ENCODE results near the gene MLH1. TPM values are rescaled to one million over a fixed set of nuclear protein-coding genes. Genes with fewer than 3 reads are reported as not detected.

The MLH1 gene
- total RNA-seq, 1 experiment from 2014 or later: 79.7 TPM

GRCh38 chr3:36957862-36958686 lies 35.2 kb upstream of the MLH1 start:
- CTCF ChIA-PET: interaction anchor here (0.5 to 3.0 kb wide), 11 partner anchors 12 to 206 kb away, joined by 3 to 84 read pairs (median 6); partner anchors contain the start of genes EPM2AIP1 and MLH1
- peak; percentile 84 for DNase-seq
- Histone ChIP-seq H3K9me3 (ENCODE audit: low read length) (no peaks in the 10 kb centered on the region), H3K27ac (ENCODE audit: low read length) (peak overlapping the region; percentile 77), H3K36me3 (ENCODE audit: low read depth, low read length) (no peaks in the 10 kb centered on the region), H3F3A (ENCODE audit: low read length, unreplicated experiment) (peaks cover 3% of the 10 kb centered on the region), H3K9ac (ENCODE audit: low read length) (peak overlapping the region; percentile 46), H2AFZ (ENCODE audit: low read length) (peak overlapping the region; percentile 37; the same call in 1 of the 2 replicates), H3K4me1 (ENCODE audit: insufficient read depth, low read length) (peaks cover 35% of the 10 kb centered on the region), H3K9me2 (replicated peaks; ENCODE audit: low read length) (no peaks in the 10 kb centered on the region), H3K4me2 (ENCODE audit: low read length) (peak overlapping the region; percentile 74), H3K79me2 (ENCODE audit: low read length) (no peaks in the 10 kb centered on the region), H3K27me3 (ENCODE audit: low read length) (no peaks in the 10 kb centered on the region), H3K4me3 (ENCODE audit: low read length) (peak overlapping the region; percentile 53; the same call in 1 of the 2 replicates), H4K20me1 (ENCODE audit: low read length) (no peaks in the 10 kb centered on the region)
- intact Hi-C loops (cut with micrococcal nuclease): loop anchor here (1.0 kb wide), 5 partner anchors 35 to 229 kb away; partner anchors contain the start of genes EPM2AIP1 and MLH1
- peak; percentile 69 for ATAC-seq
- TF ChIP-seq CTCF (conservative IDR thresholded peaks at IDR 0.05; ENCODE audit: low read depth, low read length): no peak
- TF ChIP-seq EZH2 (IDR thresholded peaks at IDR 0.05; ENCODE audit: low read length, unreplicated experiment): no peak
- no peak for TF ChIP-seq EZH2phosphoT487 (IDR thresholded peaks at IDR 0.05; ENCODE audit: borderline replicate concordance, low read length)
- POLR2A ChIA-PET (ENCODE audit: unreplicated experiment): interaction anchor here (0.5 to 0.9 kb wide), 3 partner anchors 20 to 1154 kb away, joined by 3 to 7 read pairs (median 3); partner anchors contain the start of genes EPM2AIP1 and MLH1
- BruUV-seq (replicated peaks): no TSS peak

GRCh38 chr3:36959821-36960220 lies 33.5 kb upstream of the MLH1 start:
- no TSS peak for BruUV-seq (replicated peaks)
- no peaks in the 10 kb centered on the region for H3K9me2 ChIP-seq (replicated peaks; ENCODE audit: low read length)
- H2AFZ ChIP-seq (ENCODE audit: low read length): no peak overlapping the region
- ChIA-PET POLR2A (ENCODE audit: unreplicated experiment) (no interaction called here), CTCF (interaction anchor here (0.5 to 3.0 kb wide), 7 partner anchors 10 to 167 kb away, joined by 3 to 84 read pairs (median 4); partner anchors contain the start of genes EPM2AIP1 and MLH1)
- intact Hi-C loops (cut with micrococcal nuclease): no loop called here
- no peaks in the 10 kb centered on the region for H3K79me2 ChIP-seq (ENCODE audit: low read length)
- H3K27ac ChIP-seq (ENCODE audit: low read length): peak overlapping the region; percentile 19
- DNase-seq (peak; percentile 89), ATAC-seq (peak; percentile 62)
- H3K27me3 ChIP-seq (ENCODE audit: low read length): no peaks in the 10 kb centered on the region
- H3K4me3 ChIP-seq (ENCODE audit: low read length): no peak overlapping the region
- no peaks in the 10 kb centered on the region for H3K36me3 ChIP-seq (ENCODE audit: low read depth, low read length)
- H3K4me1 ChIP-seq (ENCODE audit: insufficient read depth, low read length): peaks cover 36% of the 10 kb centered on the region
- H3K4me2 ChIP-seq (ENCODE audit: low read length): peak overlapping the region; percentile 16; the same call in 1 of the 2 replicates
- H3F3A ChIP-seq (ENCODE audit: low read length, unreplicated experiment): peaks cover 3% of the 10 kb centered on the region
- no peak overlapping the region for H3K9ac ChIP-seq (ENCODE audit: low read length)
- no peaks in the 10 kb centered on the region for H4K20me1 ChIP-seq (ENCODE audit: low read length)
- H3K9me3 ChIP-seq (ENCODE audit: low read length): no peaks in the 10 kb centered on the region
- TF ChIP-seq CTCF (conservative IDR thresholded peaks at IDR 0.05; ENCODE audit: low read depth, low read length): no peak
- TF ChIP-seq EZH2 (IDR thresholded peaks at IDR 0.05; ENCODE audit: low read length, unreplicated experiment): no peak
- no peak for TF ChIP-seq EZH2phosphoT487 (IDR thresholded peaks at IDR 0.05; ENCODE audit: borderline replicate concordance, low read length)

All from PC-3 (cell line).